IPS-20b (cell line): ENCODE data around the gene FRZB.

ENCODE experiments used
- H3K27ac ChIP-seq: one replicate; pipeline ENCODE4 v1.5.1; 2013; ENCODE audit warnings: low read length
- H3K27me3 ChIP-seq: 2 replicates; pipeline ENCODE4 v1.6.1; 2013; ENCODE audit warnings: mild to moderate bottlenecking, low read length, inconsistent platforms; ENCODE audit not compliant: insufficient read depth
- H3K36me3 ChIP-seq: 2 replicates; pipeline ENCODE4 v1.6.1; 2013; ENCODE audit warnings: low read depth, mild to moderate bottlenecking, inconsistent platforms, low read length, moderate library complexity; ENCODE audit not compliant: insufficient read depth
- H3K4me1 ChIP-seq: 2 replicates; pipeline ENCODE4 v1.6.1; 2013; ENCODE audit warnings: mild to moderate bottlenecking, control low read depth, inconsistent platforms, low read length, moderate library complexity; ENCODE audit not compliant: insufficient read depth
- H3K4me3 ChIP-seq: 2 replicates; pipeline ENCODE4 v1.5.1; 2013; ENCODE audit warnings: mild to moderate bottlenecking, low read length, inconsistent platforms
- H3K9ac ChIP-seq: 2 replicates; pipeline ENCODE4 v1.6.1; 2013; ENCODE audit warnings: low read depth, mild to moderate bottlenecking, inconsistent platforms, low read length, moderate library complexity
- H3K9me3 ChIP-seq: 2 replicates; pipeline ENCODE4 v1.6.1; 2013; ENCODE audit warnings: mild to moderate bottlenecking, low read depth, low read length, inconsistent platforms; ENCODE audit not compliant: insufficient read depth

Gene FRZB

DNA sequence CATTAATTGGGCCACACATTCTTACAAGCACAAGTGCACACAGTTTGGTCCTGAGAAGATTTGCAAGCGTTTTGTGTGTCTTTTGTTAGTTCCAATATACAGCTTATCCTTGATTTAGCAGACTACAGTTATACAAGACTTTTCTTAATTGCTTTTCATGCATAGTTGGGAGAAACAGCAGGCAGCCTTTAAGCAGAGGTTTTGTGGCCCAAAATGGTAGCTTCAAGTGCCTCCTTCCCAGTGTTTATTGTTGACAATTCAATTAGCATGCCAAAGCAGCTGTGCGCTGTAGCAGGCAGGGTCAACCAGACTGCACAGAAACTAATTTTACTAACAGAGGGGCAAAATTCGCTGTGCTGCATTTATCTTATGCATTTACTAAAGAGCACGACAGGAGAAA lies 47.5 kb downstream of the FRZB start:
- H3K27ac ChIP-seq: peak overlapping the region; percentile 35
- H3K36me3 ChIP-seq: no peaks in the 10 kb centered on the region
- no peaks in the 10 kb centered on the region for H3K27me3 ChIP-seq
- no peaks in the 10 kb centered on the region for H3K9me3 ChIP-seq
- H3K4me1 ChIP-seq: peaks cover 27% of the 10 kb centered on the region; the same call in 1 of the 2 replicates
- H3K9ac ChIP-seq: peak overlapping the region; percentile 44; the same call in 1 of the 2 replicates
- H3K4me3 ChIP-seq: peak overlapping the region; percentile 45

DNA sequence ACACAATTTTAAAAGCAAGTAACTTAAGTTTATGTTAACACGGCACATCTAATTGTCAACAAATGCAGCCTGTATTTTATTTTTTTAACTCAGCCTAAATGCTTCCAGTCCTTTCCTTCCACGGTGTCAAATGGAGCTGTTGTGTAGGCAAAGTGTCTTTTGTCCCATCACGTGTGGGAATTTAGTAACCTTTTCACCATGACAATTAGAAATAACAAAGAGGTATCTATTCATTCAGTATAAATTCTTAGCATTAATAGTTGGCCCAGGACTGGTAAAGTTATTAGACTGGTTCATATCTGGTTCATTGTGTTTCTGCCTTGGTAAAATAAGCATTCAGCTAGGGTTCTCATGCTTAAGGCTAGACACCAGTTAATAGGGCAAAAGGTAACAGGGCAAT lies 47.9 kb downstream of the FRZB start:
- Histone ChIP-seq H3K27me3 (no peaks in the 10 kb centered on the region), H3K4me3 (peak overlapping the region; percentile 45), H3K36me3 (no peaks in the 10 kb centered on the region), H3K4me1 (peaks cover 27% of the 10 kb centered on the region; the same call in 1 of the 2 replicates), H3K9me3 (no peaks in the 10 kb centered on the region), H3K27ac (peak overlapping the region; percentile 35), H3K9ac (peak overlapping the region; percentile 44; the same call in 1 of the 2 replicates)

DNA sequence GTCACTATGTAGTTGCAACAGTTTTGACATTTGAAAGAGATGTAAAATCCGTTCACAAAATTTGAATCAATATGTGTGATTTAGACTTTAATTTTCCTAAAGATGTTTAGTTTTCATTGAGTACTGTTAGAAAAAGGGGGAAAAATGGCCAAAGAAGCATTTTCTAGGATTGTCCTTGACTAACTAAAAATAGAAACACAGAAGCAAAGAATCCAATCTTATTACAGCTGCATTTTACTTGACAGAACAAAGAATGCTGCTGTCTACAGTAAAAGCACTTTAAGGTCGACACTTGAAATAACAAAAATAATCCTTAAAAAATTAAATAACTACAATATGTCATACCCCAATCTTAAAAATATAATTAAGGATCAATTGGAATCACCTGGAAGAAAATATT lies 48.9 kb downstream of the FRZB start:
- H3K27me3 ChIP-seq: no peaks in the 10 kb centered on the region
- H3K27ac ChIP-seq: no peak overlapping the region
- H3K9me3 ChIP-seq: no peaks in the 10 kb centered on the region
- H3K9ac ChIP-seq: no peak overlapping the region; the same call in 1 of the 2 replicates
- no peaks in the 10 kb centered on the region for H3K36me3 ChIP-seq
- H3K4me3 ChIP-seq: no peak overlapping the region
- peaks cover 27% of the 10 kb centered on the region; the same call in 1 of the 2 replicates for H3K4me1 ChIP-seq

DNA sequence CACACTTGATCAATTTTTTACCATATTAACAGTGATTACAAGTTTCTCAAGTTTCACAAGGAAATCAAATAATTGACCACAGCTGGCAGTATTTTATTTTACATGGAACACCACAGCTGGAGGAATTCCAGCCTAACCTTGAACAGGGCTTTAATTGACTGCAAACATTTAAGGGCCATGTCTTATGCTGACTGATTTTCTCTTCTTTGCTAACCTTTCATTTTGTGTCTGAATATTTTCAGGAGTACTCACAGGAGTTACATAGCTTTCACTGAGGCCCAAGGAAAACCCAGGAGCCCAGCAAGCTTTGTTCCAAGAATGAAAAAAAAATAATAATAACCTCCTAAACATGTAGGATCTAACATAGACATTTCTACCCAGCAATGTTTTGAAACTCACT lies 49.6 kb downstream of the FRZB start:
- Histone ChIP-seq H3K4me1 (peaks cover 27% of the 10 kb centered on the region; the same call in 1 of the 2 replicates), H3K27ac (no peak overlapping the region), H3K9ac (no peak overlapping the region), H3K9me3 (no peaks in the 10 kb centered on the region), H3K36me3 (no peaks in the 10 kb centered on the region), H3K27me3 (no peaks in the 10 kb centered on the region), H3K4me3 (no peak overlapping the region)

DNA sequence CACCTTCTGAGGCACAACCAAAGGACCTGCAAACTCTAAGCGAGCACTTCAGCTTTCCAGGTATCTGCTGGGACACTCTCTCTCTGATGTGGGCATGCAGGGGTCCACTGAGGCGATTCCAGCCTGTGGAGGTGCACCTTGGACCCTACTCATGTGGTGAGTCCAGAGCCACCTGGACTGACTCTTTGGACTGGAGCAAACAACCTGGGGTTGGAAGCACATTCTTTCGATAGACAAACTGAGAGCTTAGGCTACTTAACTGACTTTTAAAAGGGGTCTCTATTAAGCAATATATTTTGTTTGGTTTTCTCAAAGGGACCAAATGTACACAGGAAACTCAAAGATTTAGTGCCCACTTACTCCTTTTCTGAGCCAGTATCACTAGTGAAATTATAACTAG lies 51.6 kb downstream of the FRZB start:
- Histone ChIP-seq H3K9ac (no peak overlapping the region), H3K4me1 (peaks cover 27% of the 10 kb centered on the region; the same call in 1 of the 2 replicates), H3K27me3 (no peaks in the 10 kb centered on the region), H3K9me3 (no peaks in the 10 kb centered on the region), H3K36me3 (no peaks in the 10 kb centered on the region), H3K27ac (no peak overlapping the region), H3K4me3 (no peak overlapping the region)

DNA sequence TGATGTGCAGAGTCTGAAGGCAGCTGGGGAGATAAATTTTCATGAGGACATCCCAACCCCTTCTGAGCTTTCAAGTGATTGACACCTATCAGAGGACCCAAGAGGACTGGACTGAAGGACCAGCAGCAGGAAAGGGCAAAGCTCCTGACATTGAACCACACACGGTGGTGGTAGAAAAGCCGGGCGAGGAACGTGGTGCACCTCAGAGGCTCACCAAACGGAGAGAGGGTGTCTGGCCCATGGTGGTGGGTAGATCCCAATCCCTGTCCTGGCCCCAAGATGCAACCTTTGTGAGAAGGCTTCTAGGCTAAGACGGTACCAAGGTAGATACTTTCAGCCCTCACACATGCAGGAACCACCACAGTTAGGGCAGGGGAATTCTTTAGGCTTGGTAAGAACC lies 52.1 kb downstream of the FRZB start:
- H3K4me1 ChIP-seq: peaks cover 23% of the 10 kb centered on the region; the same call in 1 of the 2 replicates
- H3K9ac ChIP-seq: no peak overlapping the region
- H3K4me3 ChIP-seq: no peak overlapping the region
- no peaks in the 10 kb centered on the region for H3K36me3 ChIP-seq
- no peaks in the 10 kb centered on the region for H3K27me3 ChIP-seq
- H3K27ac ChIP-seq: no peak overlapping the region
- no peaks in the 10 kb centered on the region for H3K9me3 ChIP-seq

- Histone ChIP-seq H3K36me3 (no peaks in the 10 kb centered on the region), H3K27ac (no peak overlapping the region), H3K4me3 (no peak overlapping the region), H3K27me3 (no peaks in the 10 kb centered on the region), H3K4me1 (no peaks in the 10 kb centered on the region), H3K9me3 (no peaks in the 10 kb centered on the region), H3K9ac (no peak overlapping the region)
Measured at GRCh38 chr2:182810087-182810486, 56.4 kb downstream of the FRZB start.

- no peaks in the 10 kb centered on the region for H3K36me3 ChIP-seq
Measured at GRCh38 chr2:182807319-182807718, 59.1 kb downstream of the FRZB start.

GRCh38 chr2:182804128-182804527 lies 62.3 kb downstream of the FRZB start:
- H3K4me3 ChIP-seq: no peak overlapping the region
- no peaks in the 10 kb centered on the region for H3K36me3 ChIP-seq

More at GRCh38 chr2:182807319-182807718, 59.1 kb downstream of the FRZB start:
- no peak overlapping the region for H3K9ac ChIP-seq
- H3K4me3 ChIP-seq: no peak overlapping the region
- no peaks in the 10 kb centered on the region for H3K9me3 ChIP-seq
- no peak overlapping the region for H3K27ac ChIP-seq
- no peaks in the 10 kb centered on the region for H3K27me3 ChIP-seq
- H3K4me1 ChIP-seq: no peaks in the 10 kb centered on the region

GRCh38 chr2:182798736-182799135 lies 67.7 kb downstream of the FRZB start:
- Histone ChIP-seq H3K36me3 (no peaks in the 10 kb centered on the region), H3K9ac (no peak overlapping the region), H3K4me3 (no peak overlapping the region), H3K9me3 (no peaks in the 10 kb centered on the region), H3K27me3 (no peaks in the 10 kb centered on the region), H3K4me1 (no peaks in the 10 kb centered on the region; the same call in 1 of the 2 replicates), H3K27ac (no peak overlapping the region)

More at GRCh38 chr2:182804128-182804527, 62.3 kb downstream of the FRZB start:
- H3K9me3 ChIP-seq: no peaks in the 10 kb centered on the region
- H3K27me3 ChIP-seq: no peaks in the 10 kb centered on the region
- no peak overlapping the region for H3K27ac ChIP-seq
- H3K9ac ChIP-seq: no peak overlapping the region
- H3K4me1 ChIP-seq: no peaks in the 10 kb centered on the region

DNA sequence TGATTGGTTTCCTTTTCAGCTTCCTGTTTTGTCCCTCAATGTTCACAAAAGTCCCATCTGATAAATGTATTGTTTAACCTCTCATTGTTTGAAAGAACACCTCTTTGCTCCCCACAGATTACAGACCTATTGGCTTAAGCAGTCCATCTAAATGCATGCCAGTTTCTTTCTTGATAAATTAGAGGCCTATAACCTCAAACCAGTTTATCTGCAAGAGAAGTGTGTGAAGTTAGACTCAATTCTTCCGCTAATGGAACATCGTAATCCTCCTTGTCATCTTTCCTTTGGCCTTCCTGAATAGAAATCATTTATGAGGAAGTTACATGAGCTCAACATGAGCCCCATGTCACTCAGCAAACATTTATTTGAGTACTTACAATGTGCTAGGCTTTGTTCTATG lies 74.0 kb downstream of the FRZB start:
- Histone ChIP-seq H3K9ac (no peak overlapping the region), H3K36me3 (no peaks in the 10 kb centered on the region), H3K27ac (no peak overlapping the region), H3K4me3 (no peak overlapping the region), H3K27me3 (no peaks in the 10 kb centered on the region), H3K4me1 (peaks cover 4% of the 10 kb centered on the region; the same call in 1 of the 2 replicates), H3K9me3 (no peaks in the 10 kb centered on the region)

DNA sequence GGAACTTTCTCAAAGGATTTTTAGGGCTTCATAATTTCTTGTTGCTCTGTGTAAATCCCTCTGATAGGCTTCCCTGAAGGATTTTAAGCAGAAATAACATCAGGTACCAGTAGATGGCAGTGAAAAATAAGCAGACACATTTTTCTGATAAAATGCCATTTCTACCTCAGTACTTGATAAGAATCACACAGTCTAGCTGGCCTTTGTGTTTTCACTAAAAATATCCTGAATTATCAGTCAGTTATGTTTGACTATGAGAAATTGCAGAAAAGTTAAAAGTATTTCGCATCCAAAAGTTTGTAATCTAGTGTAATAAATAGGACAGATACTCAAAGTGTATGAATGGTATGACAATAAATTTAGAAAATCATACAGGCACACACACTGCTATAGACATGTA lies 81.7 kb downstream of the FRZB start:
- Histone ChIP-seq H3K27me3 (no peaks in the 10 kb centered on the region), H3K27ac (no peak overlapping the region), H3K4me3 (no peak overlapping the region), H3K9ac (no peak overlapping the region), H3K4me1 (no peaks in the 10 kb centered on the region), H3K36me3 (peaks cover 6% of the 10 kb centered on the region; the same call in 1 of the 2 replicates), H3K9me3 (no peaks in the 10 kb centered on the region; the same call in 1 of the 2 replicates)
